Activated CD8-positive, alpha-beta memory T cell treated with anti-CD3 and anti-CD28 coated beads, Interleukin-2, amount 50 U/mL, for 24 hours (primary cell): ENCODE data around the gene TMEM62.

ENCODE experiments used
- DNase-seq: peaks from one replicate; pipeline ENCODE4 v3.0.0-alpha.2; 2020; ENCODE audit errors: extremely low read depth

Gene TMEM62

GRCh38 chr15:43133430-43134156 is at the start of gene TMEM62:
TMEM62 (plus strand) TSS chr15:43133586; CDS start chr15:43133803, 217 bp downstream.
- DNase-seq: peak; percentile 2

DNA sequence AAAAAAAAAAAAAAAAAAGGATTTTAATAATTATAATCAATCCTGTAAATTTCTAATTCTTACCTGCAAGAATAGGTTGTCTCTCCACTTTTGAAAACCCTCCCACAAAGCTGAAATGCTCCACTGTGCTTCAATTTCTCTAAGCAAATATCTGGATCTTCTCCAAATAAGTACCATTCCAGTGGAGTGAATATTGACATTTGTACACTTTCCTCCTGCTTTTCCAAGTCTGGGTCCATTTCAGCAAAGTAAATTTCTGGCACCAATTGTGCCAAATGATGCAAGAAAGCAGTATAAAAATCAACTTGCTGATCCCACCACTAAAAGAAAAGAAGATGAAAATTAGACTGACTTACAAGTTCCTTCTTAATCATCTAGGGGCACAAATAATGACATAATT is 47.5 kb upstream of the TMEM62 start:
- DNase-seq: no peak

GRCh38 chr15:43086551-43086950 is 46.8 kb upstream of the TMEM62 start:
- DNase-seq: no peak

GRCh38 chr15:43091859-43092258 is 41.5 kb upstream of the TMEM62 start:
- DNase-seq: no peak

DNA sequence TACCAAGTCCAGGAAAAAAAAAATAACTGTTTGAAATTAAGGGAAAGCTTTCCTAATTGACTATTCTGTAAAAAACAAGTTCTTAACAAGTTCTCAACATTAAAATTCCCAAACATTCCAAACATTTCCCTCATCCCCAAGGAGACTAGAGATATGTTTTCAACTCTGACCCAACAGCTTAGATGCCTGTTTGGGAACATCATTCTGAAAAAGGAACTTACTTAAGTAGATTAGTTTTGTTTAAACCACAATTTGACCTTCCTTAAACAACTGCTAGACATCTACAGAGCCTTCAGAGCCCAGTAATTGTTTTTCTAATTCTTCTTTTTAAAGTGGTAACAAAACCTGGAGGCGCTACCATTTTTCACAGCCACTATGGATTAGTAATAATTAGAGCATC is 40.4 kb upstream of the TMEM62 start:
- no peak for DNase-seq

DNA sequence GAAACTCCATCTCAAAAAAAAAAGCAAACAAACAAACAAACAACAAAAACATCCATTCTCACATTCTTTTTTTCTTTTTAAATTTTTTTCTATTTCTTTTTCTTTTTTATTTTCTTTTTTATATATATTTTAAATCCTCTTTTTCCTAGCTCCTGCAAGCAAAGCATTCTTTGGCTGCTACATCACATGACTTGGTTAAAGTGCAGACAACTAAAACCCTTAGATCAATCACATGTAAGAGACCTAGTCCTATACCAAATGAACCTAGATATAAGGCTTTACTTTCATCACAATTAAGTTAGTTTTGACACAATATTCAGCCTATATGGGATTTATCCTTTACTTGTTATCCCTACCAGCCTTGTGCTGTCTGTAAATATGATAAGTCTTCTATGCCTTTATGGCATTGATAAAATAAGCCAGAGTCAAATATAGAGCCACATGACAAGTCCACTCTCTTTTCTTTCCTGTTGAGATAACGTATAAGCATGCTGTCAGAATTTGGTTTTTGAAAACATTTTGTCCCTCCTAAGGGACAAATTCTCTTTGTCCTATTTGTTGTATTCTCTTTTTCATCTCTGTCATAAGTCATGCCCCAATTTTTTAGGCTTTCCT is 38.9 kb upstream of the TMEM62 start:
- no peak for DNase-seq

- no peak for DNase-seq
Measured at GRCh38 chr15:43095243-43095642, 38.1 kb upstream of the TMEM62 start.

- DNase-seq: no peak
Measured at GRCh38 chr15:43095708-43096347, 37.6 kb upstream of the TMEM62 start.

- DNase-seq: no peak
Measured at GRCh38 chr15:43096411-43096810, 37.0 kb upstream of the TMEM62 start.

DNA sequence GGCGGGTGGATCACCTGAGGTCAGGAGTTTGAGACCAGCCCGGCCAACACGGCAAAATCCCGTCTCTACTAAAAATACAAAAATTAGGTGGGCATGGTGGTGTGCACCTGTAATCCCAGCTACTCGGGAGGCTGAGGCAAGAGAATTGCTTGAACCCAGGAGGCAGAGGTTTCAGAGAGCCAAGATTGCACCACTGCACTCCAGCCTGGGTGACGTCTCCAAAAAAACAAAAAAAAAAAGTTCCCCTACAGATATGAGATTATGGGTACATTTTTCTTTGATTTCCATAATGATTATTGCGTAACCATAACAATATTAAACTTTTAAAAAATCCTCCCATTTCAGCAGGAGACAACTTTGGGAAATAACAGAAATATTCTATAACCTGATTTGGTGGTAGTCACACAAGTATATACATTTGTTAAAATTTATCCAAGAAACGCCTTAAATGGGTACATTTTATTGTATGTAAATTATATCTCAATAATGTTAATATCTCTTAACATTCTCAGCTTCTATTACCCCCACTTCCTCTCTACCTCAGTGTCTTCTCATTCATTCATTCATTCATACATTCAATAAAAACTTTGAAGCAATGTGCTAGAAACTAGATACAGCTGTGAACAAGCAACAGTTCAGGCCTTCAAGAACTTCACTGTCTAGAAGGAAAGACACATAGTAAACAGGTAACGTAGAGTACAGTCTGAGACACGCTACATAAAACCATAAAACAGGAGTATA is 34.1 kb upstream of the TMEM62 start:
- DNase-seq: no peak

- DNase-seq: no peak
Measured at GRCh38 chr15:43100971-43101370, 32.4 kb upstream of the TMEM62 start.

GRCh38 chr15:43102187-43102586 is 31.2 kb upstream of the TMEM62 start:
- no peak for DNase-seq

DNA sequence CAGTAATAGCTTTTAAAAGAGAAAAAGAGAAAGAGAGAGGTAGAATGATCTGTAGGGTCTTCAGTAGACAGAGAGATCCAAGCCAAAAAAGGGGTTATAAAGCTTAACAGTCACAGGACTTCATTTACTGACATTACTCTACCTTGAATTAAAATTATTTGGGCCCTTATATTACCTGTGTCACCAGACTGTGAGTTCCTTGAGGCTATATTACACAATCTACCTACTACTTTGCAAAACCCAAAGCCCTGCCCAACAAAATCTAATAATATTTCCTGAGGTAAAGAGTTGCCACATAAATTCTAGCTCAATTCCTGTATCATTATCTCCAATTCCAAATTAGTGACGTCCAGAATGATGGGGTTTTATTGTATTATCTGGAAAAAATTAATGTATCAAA is 29.5 kb upstream of the TMEM62 start:
- no peak for DNase-seq

DNA sequence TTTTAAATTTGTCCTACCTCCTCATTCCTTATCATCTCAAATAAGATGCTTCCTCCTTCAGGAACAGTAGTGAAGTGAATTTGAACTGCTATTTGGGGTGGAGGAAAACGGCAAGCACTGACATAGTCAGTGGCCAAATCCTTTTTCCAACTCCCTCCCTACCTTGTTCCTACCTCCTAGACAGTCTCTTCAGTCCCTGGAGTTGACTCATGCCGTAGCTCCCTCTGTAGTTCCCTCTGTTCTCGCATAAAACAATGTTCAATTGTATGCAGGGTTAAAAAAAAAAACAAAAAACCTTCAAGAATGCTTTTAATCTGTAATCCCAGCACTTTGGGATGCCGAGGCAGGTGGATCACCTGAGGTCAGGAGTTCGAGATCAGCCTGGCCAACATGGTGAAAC is 29.0 kb upstream of the TMEM62 start:
- no peak for DNase-seq

- no peak for DNase-seq
Measured at GRCh38 chr15:43105077-43105736, 28.2 kb upstream of the TMEM62 start.

- peak; percentile 76 for DNase-seq
Measured at GRCh38 chr15:43105778-43106485, 27.5 kb upstream of the TMEM62 start, which contains the start of gene UBR1. UBR1 (minus strand) TSS chr15:43106038; CDS start chr15:43106022, 16 bp downstream.

DNA sequence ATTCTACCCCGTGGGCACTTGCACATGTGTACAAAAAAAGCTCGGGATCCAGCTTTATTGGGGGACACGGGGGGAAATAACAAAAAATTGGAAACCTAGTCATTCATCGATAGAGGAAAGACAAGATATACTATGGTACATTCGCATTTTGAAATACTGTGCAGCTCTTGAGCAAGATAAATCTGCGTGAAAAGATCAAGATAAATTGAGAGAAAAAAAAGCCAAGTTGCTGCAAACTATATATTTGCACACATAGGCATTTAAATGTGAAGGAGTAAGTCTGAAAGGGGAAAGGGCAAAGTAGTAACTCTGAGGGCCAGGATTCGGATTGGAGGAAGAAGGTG is 26.9 kb upstream of the TMEM62 start:
- DNase-seq: no peak

GRCh38 chr15:43107751-43108150 is 25.6 kb upstream of the TMEM62 start:
- no peak for DNase-seq

DNA sequence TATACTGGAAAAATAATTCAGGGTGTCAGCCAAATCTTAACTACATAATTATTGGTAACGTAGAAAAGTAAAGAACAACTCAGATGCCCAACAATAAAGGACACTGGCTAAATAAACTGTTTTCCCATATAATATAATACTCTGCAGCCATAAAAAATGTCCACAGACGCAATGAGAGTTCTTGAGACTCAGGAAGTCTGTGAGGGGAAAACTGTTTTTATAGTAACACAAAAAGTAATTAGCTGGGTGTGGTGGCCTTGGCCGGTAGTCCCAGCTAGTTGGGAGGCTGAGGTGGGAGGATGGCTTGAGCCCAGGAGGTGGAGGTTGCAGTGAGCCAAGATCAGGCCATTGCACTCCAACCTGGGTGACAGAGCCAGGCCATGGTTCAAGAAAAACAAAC is 22.0 kb upstream of the TMEM62 start:
- no peak for DNase-seq

GRCh38 chr15:43118286-43118685 is 15.1 kb upstream of the TMEM62 start:
- no peak for DNase-seq

DNA sequence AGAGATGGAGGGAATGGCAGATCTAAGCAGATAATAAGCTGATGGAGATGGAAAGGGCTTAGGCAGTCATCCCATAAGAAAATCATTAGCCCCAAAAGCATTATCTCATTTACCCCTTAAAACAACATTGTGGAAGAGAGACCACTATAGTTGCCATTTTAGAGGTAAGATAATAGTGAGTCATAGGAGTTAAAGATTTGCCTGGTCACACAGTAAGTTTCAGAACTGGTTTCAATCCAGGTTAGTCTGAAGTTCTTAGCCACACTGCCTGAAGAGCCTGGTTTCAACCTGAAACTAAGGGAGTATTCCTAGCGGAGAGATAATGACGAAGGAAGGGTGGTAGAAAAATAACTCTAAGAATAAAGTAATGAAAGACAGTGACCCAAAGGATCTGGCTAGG is 14.6 kb upstream of the TMEM62 start:
- DNase-seq: no peak
